Uterus (tissue), 2 donors: ENCODE data around the gene SRPK2.

Experiments
- POLR2A ChIP-seq, 2 donors: fragments of 450-650 bp; IDR thresholded peaks; one replicate each; pipeline ENCODE4 v1.6.1; 2016; ENCODE audit warnings: antibody characterized with exemption in 2 of 2, mild to moderate bottlenecking in 1 of 2, moderate library complexity in 1 of 2
- TF ChIP-seq, protein P1 (sequence below), 4 experiments: fragments of 200-600 bp in 2 of 4; fragments of 450-650 bp in 2 of 4; sonication (generic) in 2 of 4; IDR thresholded peaks; one replicate each; pipeline ENCODE4 v1.5.1; 2016 to 2019; ENCODE audit warnings: antibody characterized with exemption in 4 of 4, mild to moderate bottlenecking in 2 of 4, moderate library complexity in 1 of 4

DNA sequence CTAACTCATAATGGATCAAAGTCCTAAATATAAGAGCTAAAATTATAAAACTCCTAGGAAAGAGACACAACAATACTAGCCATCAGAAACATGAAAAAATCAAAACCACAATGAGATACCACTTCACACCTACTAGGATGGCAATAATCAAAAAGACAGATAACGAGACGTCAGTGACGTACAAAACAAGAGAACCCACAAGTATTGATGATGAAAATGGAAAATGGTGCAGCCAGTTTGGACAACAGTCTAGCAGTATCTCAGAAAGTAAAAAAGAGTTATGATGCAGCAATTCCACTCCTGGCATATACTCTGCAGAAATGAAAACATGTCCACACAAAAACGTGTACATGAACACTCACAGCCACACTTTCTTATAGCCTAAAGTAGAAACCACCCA is 173.5 kb downstream of the SRPK2 start:
- no peak for TF ChIP-seq POLR2A (IDR thresholded peaks at IDR 0.05)
- TF ChIP-seq, protein P1, sequence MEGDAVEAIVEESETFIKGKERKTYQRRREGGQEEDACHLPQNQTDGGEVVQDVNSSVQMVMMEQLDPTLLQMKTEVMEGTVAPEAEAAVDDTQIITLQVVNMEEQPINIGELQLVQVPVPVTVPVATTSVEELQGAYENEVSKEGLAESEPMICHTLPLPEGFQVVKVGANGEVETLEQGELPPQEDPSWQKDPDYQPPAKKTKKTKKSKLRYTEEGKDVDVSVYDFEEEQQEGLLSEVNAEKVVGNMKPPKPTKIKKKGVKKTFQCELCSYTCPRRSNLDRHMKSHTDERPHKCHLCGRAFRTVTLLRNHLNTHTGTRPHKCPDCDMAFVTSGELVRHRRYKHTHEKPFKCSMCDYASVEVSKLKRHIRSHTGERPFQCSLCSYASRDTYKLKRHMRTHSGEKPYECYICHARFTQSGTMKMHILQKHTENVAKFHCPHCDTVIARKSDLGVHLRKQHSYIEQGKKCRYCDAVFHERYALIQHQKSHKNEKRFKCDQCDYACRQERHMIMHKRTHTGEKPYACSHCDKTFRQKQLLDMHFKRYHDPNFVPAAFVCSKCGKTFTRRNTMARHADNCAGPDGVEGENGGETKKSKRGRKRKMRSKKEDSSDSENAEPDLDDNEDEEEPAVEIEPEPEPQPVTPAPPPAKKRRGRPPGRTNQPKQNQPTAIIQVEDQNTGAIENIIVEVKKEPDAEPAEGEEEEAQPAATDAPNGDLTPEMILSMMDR (IDR thresholded peaks at IDR 0.05), result no peak
